ENCODE measurements around the gene CHI3L1. TPM values are rescaled to one million over a fixed set of nuclear protein-coding genes. Genes with fewer than 3 reads are reported as not detected.
"Not testable (repeated sequence)": the region's sequence is repeated elsewhere in the genome, so short reads cannot be mapped to it uniquely, and the experiment has no call there.

Gene CHI3L1
- polyA plus RNA-seq (ENCODE audit: insufficient read length in 4 of 4), result 10 to 100 TPM in 2 of 4 donors, 1 to 10 TPM in 1, under 1 TPM in 1; 0.71 to 12.3 (median 9.7) TPM

- no peak for DNase-seq (ENCODE audit: low read depth in 4 of 4, low spot score in 3 of 4)
Measured at GRCh38 chr1:203186446-203187303, at the start of gene CHI3L1. TSS of gene CHI3L1 (minus strand) at chr1:203186704. CDS start at chr1:203186623, 81 bp downstream.

GRCh38 chr1:203234901-203235300 lies 48.4 kb upstream of the CHI3L1 start:
- DNase-seq (ENCODE audit: low read depth in 4 of 4, low spot score in 3 of 4), result not testable (repeated sequence)

- no peak for DNase-seq (ENCODE audit: low read depth in 4 of 4, low spot score in 3 of 4)
Measured at GRCh38 chr1:203229471-203230135, 43.1 kb upstream of the CHI3L1 start, which contains the start of gene CHIT1. TSS of gene CHIT1 (minus strand) at chr1:203229673. CDS start at chr1:203229636, 37 bp downstream.

- DNase-seq (ENCODE audit: low read depth in 4 of 4, low spot score in 3 of 4), result no peak
Measured at GRCh38 chr1:203228670-203229069, 42.2 kb upstream of the CHI3L1 start.

DNA sequence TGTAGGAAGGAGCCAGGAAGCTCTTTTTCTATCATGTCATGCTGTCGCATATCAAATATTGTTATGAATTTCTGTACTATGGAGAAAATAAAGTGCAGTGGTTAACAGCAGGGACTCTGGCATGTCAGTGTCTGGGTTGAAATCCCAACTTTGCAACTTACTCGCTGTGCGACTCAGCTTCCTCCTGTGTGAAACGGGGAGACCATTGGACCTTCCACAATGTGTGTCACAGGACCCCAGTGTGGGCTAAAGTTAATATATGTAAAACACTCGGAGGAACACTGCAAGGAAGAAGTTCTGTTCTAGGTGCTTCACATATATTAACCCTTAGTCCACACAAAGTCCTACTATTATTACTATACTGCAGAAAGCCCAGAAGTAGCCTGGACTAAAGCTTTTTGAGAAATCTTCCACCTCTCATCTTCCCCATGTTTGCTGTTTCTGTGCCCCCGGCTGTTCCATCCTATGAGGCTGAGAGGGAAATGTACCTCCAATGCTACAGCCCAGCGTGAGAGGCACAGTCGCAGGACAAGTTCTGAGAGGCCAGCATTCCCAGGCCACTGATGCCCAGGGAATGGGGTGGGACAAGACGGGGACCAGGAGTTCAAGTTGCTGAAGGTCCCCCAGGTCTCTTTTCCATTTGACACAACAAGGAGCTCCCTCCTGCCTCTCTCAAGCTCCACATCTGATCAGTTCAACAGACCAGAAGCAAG lies 41.0 kb upstream of the CHI3L1 start:
- DNase-seq (ENCODE audit: low read depth in 4 of 4, low spot score in 3 of 4), result no peak

GRCh38 chr1:203225071-203225470 lies 38.6 kb upstream of the CHI3L1 start:
- DNase-seq (ENCODE audit: low read depth in 4 of 4, low spot score in 3 of 4), result no peak

GRCh38 chr1:203223012-203223775 lies 36.7 kb upstream of the CHI3L1 start:
- no peak for DNase-seq (ENCODE audit: low read depth in 4 of 4, low spot score in 3 of 4)

DNA sequence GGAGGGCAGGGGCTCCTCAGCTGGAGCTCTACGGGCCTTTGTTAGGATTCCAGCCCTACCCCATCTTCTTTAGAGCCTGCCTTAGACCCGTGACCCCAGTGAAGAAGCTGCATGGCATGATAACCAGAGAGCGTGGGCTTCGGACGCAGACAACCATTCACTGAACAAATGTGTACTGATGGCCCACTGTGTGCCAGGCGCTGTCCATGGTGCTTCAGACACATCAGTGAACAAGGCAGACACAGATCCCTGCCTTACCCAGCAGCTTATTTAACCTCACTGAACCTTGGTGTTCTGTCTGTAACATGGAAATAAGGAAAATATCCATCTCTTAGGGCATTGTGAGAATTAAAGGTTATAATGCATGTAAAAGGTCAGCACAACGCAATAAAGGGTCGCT lies 33.4 kb upstream of the CHI3L1 start:
- no peak for DNase-seq (ENCODE audit: low read depth in 4 of 4, low spot score in 3 of 4)

GRCh38 chr1:203219171-203219570 lies 32.7 kb upstream of the CHI3L1 start:
- no peak for DNase-seq (ENCODE audit: low read depth in 4 of 4, low spot score in 3 of 4)

DNA sequence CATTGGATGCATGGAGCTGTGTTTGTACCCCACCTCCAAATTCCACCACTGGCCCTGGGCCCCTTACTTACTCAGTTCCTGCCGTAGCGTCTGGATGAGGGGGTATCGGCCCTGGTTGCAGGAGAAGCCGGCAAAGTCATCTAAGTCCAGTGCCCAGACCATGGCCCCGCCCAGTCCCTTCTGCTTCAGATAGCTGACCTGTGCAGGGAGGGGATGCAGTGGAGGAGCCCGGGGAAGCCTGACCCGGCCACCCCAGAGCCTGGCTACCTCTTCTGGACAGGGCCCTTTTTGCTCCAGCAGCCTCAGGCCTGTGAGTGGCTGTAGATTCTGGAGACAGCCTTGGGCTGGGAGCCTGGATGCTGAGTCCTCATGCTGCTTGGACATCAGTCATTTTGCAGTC lies 31.2 kb upstream of the CHI3L1 start:
- no peak for DNase-seq (ENCODE audit: low read depth in 4 of 4, low spot score in 3 of 4)

GRCh38 chr1:203217139-203217655 lies 30.7 kb upstream of the CHI3L1 start:
- no peak for DNase-seq (ENCODE audit: low read depth in 4 of 4, low spot score in 3 of 4)

- peak; percentile 61 to 71 (median 65) for DNase-seq (ENCODE audit: low read depth in 4 of 4, low spot score in 3 of 4)
Measured at GRCh38 chr1:203216274-203217138, 30.0 kb upstream of the CHI3L1 start.

GRCh38 chr1:203215573-203215972 lies 29.1 kb upstream of the CHI3L1 start:
- DNase-seq (ENCODE audit: low read depth in 4 of 4, low spot score in 3 of 4), result no peak

- no peak for DNase-seq (ENCODE audit: low read depth in 4 of 4, low spot score in 3 of 4)
Measured at GRCh38 chr1:203214871-203215270, 28.4 kb upstream of the CHI3L1 start.

DNA sequence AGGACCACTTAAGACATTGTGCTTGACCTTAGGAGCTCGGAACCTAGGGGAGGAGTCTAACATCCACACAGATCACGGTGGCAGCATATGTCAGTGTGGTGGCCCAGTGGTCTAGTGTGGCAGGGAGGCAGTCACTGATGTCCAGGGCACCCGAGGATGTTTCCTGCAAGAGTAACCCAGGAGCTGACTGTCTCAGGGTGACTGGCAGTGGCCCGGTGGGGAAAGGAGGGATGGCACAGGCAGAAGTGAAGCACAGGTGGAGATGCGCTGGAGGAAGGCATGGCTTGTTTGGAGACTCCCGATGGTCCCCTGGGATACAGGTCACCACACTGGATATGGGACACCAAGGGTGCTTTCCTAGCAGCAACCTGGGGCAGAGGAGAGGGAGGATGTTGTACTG lies 26.6 kb upstream of the CHI3L1 start:
- DNase-seq (ENCODE audit: low read depth in 4 of 4, low spot score in 3 of 4), result no peak

DNA sequence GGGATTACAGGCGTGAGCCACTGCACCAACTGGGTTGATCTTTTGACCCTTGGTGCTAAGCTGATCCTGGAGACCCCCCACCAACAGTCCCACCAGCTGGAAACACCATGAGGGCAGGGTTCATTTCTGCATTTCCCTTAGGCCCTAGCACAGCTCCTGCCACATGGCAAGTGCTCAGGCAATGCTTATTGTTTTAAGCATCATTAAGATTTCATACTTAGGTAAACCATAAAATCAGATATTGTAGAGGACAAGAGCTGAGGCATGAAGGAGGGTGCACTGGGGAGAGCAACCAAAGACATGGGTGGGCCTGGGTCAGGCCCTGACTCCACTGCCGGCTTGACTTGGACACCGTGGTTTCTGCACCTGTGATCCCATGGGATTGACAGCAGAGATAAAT lies 25.3 kb upstream of the CHI3L1 start:
- DNase-seq (ENCODE audit: low read depth in 4 of 4, low spot score in 3 of 4), result no peak

GRCh38 chr1:203210988-203211387 lies 24.5 kb upstream of the CHI3L1 start:
- DNase-seq (ENCODE audit: low read depth in 4 of 4, low spot score in 3 of 4), result no peak

GRCh38 chr1:203210350-203210749 lies 23.8 kb upstream of the CHI3L1 start:
- no peak for DNase-seq (ENCODE audit: low read depth in 4 of 4, low spot score in 3 of 4)

- no peak for DNase-seq (ENCODE audit: low read depth in 4 of 4, low spot score in 3 of 4)
Measured at GRCh38 chr1:203208181-203208580, 21.7 kb upstream of the CHI3L1 start.
